ENCODE data around the gene ZNF428.

DNA sequence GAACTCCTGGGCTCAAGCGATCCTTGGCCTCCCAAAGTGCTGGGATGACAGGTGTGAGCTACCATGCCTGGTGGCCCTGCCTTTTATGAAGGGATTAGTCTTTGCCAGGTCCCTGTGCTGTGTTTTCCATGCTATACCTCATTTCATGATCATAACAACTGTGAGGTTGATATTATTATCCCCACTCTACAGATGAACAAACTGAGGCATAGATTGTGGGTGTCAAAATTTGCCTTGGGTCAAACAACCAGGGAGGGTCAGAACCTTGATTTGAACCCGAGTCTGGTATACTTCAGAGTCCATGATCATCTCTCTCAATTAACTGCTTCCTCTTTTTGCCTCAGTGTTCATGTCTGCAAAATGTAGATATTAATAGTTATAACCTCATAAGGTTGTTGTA, 36.9 kb downstream of the ZNF428 start:
- TF ChIP-seq POLR2A (IDR thresholded peaks at IDR 0.05; ENCODE audit: low read depth, low read length), result no peak
- TF ChIP-seq CTCF (conservative IDR thresholded peaks at IDR 0.05; ENCODE audit: low read depth, low read length), result no peak
- TF ChIP-seq USF2 (IDR thresholded peaks at IDR 0.05; ENCODE audit: low read depth, low read length), result no peak
- no peak for TF ChIP-seq RAD21 (IDR thresholded peaks at IDR 0.05; ENCODE audit: low read length)
- no peak for TF ChIP-seq MAFK (IDR thresholded peaks at IDR 0.05; ENCODE audit: low read depth, low read length)
- TF ChIP-seq RFX5 (IDR thresholded peaks at IDR 0.05; ENCODE audit: low read depth, low read length), result no peak

Data from IMR-90 (cell line).